ENCODE data around the gene TULP3. TPM values are rescaled to one million over a fixed set of nuclear protein-coding genes. Genes with fewer than 3 reads are reported as not detected.

TULP3 gene
- total and polyA plus RNA-seq, 2 donors (not counting 3 experiments of a cell fraction or from before 2014, with no cell fraction given): 30.8 to 31.0 TPM

DNA sequence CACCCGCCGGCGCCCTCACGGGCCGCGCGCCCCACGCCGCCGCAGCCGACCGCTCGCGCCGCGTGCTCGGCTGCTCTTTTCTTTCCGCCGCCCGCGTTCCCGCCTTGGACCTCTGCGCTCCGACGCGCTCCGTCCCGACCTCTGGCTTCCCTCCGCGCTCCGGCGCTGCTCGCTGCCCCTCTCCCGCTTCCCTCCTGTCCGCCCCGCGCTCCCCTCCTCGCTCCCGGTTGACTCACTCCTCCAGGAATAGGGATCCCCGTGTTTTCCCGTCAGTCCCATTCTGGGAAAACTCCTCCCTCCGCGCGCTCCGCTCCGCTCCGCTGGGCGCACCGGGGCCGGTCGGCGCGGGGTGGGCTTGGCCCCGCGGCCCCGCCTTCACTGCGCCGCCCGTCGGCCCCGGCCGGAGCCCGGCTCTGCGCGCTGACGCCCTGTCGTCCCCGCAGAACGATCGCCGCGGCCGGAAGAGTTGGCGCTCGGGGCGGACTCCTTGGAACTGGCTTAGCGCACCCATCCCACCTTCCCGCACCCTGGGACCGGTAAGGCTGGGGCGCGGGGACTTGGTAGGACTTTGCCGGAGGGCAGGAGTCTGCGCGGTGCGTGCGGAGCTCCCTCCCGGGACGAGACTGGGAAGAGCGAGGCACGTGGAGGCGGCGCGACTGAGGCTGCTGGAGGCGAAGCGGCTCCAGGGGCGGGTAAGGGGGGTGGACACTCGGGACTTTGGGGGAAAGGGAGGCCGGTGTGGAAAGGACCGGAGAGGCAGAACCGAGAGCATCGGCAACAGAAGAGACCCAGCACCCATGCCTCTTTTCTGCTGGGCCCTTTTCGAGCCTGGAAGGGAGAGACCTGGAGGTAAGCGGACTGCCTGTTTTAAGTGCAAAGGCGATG is 69.1 kb downstream of the TULP3 start:
- H2AFZ ChIP-seq (ENCODE audit: low read depth, low read length): peak overlapping the region; percentile 70
- peaks cover 45% of the 10 kb centered on the region for H3K4me1 ChIP-seq (ENCODE audit: control insufficient read depth, extremely low read depth, insufficient read depth, low read length)
- H3K27me3 ChIP-seq (ENCODE audit: control insufficient read depth in 2 of 2, insufficient read depth in 2 of 2, low read length in 2 of 2): no peaks in the 10 kb centered on the region
- no peaks in the 10 kb centered on the region for H3K9me1 ChIP-seq (replicated peaks; ENCODE audit: control insufficient read depth, extremely low read depth, insufficient read depth, low read length)
- ChIA-PET POLR2A (no interaction called here), CTCF (interaction anchor here (0.8 to 1.6 kb wide), 7 partner anchors 15 to 106 kb away, joined by 3 to 8 read pairs (median 6); no protein-coding TSS in a partner anchor)
- no peaks in the 10 kb centered on the region for H3K36me3 ChIP-seq (ENCODE audit: control insufficient read depth in 2 of 2, extremely low read depth in 1 of 2, insufficient read depth in 2 of 2, low read length in 2 of 2)
- no TSS peak for BruUV-seq (replicated peaks)
- FAIRE-seq: peak; percentile 60
- TF ChIP-seq MYC (IDR thresholded peaks at IDR 0.05; ENCODE audit: low read depth, low read length): no peak
- TF ChIP-seq CTCF (IDR thresholded peaks at IDR 0.05; ENCODE audit: extremely low read depth in 1 of 2, insufficient read depth in 1 of 2, low read depth in 1 of 2, low read length in 2 of 2): no peak
- TF ChIP-seq MAX (IDR thresholded peaks at IDR 0.05; ENCODE audit: insufficient read depth, insufficient read length): peak; percentile 72
- no peak for TF ChIP-seq GATA2 (IDR thresholded peaks at IDR 0.05; ENCODE audit: insufficient read depth, insufficient read length, low read depth, low read length)
- no peak for TF ChIP-seq JUN (IDR thresholded peaks at IDR 0.05; ENCODE audit: borderline replicate concordance, insufficient read depth, insufficient read length, low read depth)
- TF ChIP-seq FOS (IDR thresholded peaks at IDR 0.05; ENCODE audit: borderline replicate concordance, insufficient read depth, low read length): peak; percentile 24
- no peak for TF ChIP-seq EZH2 (IDR thresholded peaks at IDR 0.05; ENCODE audit: borderline replicate concordance, low read depth, low read length, severe bottlenecking)
- peaks cover 35% of the 10 kb centered on the region for H3K79me2 ChIP-seq (ENCODE audit: control insufficient read depth, insufficient read depth, low read length)
- H3K4me2 ChIP-seq (ENCODE audit: insufficient read depth, low read length): peak overlapping the region; percentile 88
- intact Hi-C loops (cut with micrococcal nuclease) (loop anchor here (2.0 to 5.0 kb wide), 3 partner anchors 55 to 138 kb away; no protein-coding TSS in a partner anchor), dilution Hi-C loops (cut with MboI; ENCODE audit: extremely low pct_ligation_motif_present, low sequenced_read_pairs) (no loop called here)
- H3K9me3 ChIP-seq (replicated peaks; ENCODE audit: control insufficient read depth, insufficient read depth, low read length): no peaks in the 10 kb centered on the region
- peak overlapping the region; percentile 69 for H3K27ac ChIP-seq (ENCODE audit: insufficient read depth, low read depth, low read length)
- H3K4me3 ChIP-seq (replicated peaks in 1 of 3; ENCODE audit: insufficient read depth in 1 of 3, low read depth in 1 of 3, low read length in 3 of 3): peak overlapping the region; percentile 55 to 75 (median 65)
- H4K20me1 ChIP-seq (replicated peaks; ENCODE audit: control insufficient read depth, extremely low read depth, insufficient read depth, low read length): no peaks in the 10 kb centered on the region
- peak overlapping the region; percentile 71 for H3K9ac ChIP-seq (replicated peaks; ENCODE audit: extremely low read depth, insufficient read depth, low read length)
- peak; percentile 72 for DNase-seq (ENCODE audit: low read depth, low spot score)

All from endothelial cell of umbilical vein (primary cell).